Transverse colon (tissue), 4 donors: ENCODE results near the gene ZNF319. TPM values are rescaled to one million over a fixed set of nuclear protein-coding genes. Genes with fewer than 3 reads are reported as not detected.

Experiments
- DNase-seq: peaks from one replicate; pipeline ENCODE4 v3.0.0-alpha.2; 2019
- H3K27ac ChIP-seq, 4 donors: fragments of 200-600 bp; sonication (generic); 2 replicates each; pipeline ENCODE4 v1.5.1; 2016 to 2018; ENCODE audit warnings: inconsistent platforms in 4 of 4
- H3K27me3 ChIP-seq: fragments of 200-600 bp; sonication (generic); 2 replicates; pipeline ENCODE4 v1.5.1; 2017; ENCODE audit warnings: inconsistent platforms
- H3K36me3 ChIP-seq, 4 donors: fragments of 200-600 bp; sonication (generic); 2 replicates each; pipeline ENCODE4 v1.5.1; 2017 to 2019; ENCODE audit warnings: inconsistent platforms in 4 of 4
- H3K4me1 ChIP-seq, 4 donors: fragments of 200-600 bp; sonication (generic); 2 replicates each; pipeline ENCODE4 v1.5.1; 2017 to 2020; ENCODE audit warnings: inconsistent platforms in 4 of 4
- H3K4me3 ChIP-seq, 4 donors: fragments of 200-600 bp; sonication (generic); 1 replicate in 1 of 4; 2 replicates in 3 of 4; pipeline versions ENCODE4 v1.5.1 to v1.6.1; 2017 to 2019; ENCODE audit warnings: inconsistent platforms in 4 of 4
- H3K9me3 ChIP-seq, 2 donors: fragments of 200-600 bp; sonication (generic); 2 replicates each; pipeline ENCODE4 v1.5.1; 2017 to 2019; ENCODE audit warnings: inconsistent platforms in 2 of 2
- EP300 ChIP-seq: sonication (generic); formaldehyde crosslinking; IDR thresholded peaks from one replicate; pipeline ENCODE4 v1.6.1; 2017; ENCODE audit warnings: antibody characterized with exemption, low read depth
- POLR2A ChIP-seq: fragments of 450-650 bp; IDR thresholded peaks from one replicate; pipeline ENCODE4 v1.6.1; 2016; ENCODE audit warnings: antibody characterized with exemption, mild to moderate bottlenecking, moderate library complexity
- POLR2AphosphoS5 ChIP-seq, 3 donors: sonication (generic); formaldehyde crosslinking; IDR thresholded peaks; one replicate each; pipeline ENCODE4 v1.6.1; 2016; ENCODE audit warnings: antibody characterized with exemption in 3 of 3
- WGBS, 2 donors: methylation state at CpG; one replicate each; pipeline ENCODE4 v1.1.5; 2018; ENCODE audit warnings: low coverage in 1 of 2; 5-methylcytosine and 5-hydroxymethylcytosine counted together
- in situ Hi-C, 4 donors: fragments of 200-750 bp; cut with MboI; loops; one replicate each; pipeline versions ENCODE4 v1.15.0 to v1.15.1; 2017; ENCODE audit warnings: low sequenced_read_pairs in 3 of 4, low pct_ligation_motif_present in 1 of 4, low pct_unique_long_range_greater_than_20kb in 1 of 4
- intact Hi-C: fragments of 100-400 bp; cut with DNase I; formaldehyde crosslinking; loops from one replicate; pipeline ENCODE4 v1.15.1; 2023; ENCODE audit warnings: low total_unique reads
- total RNA-seq, 4 donors: library from RNA; depleted of rRNA; stranded (reverse); fragments of >200 nt; gene quantifications; one replicate each; pipeline ENCODE4 v1.1.0, GENCODE V29; 2016
- TF ChIP-seq, protein P1 (sequence below), 5 experiments: fragments of 200-600 bp in 3 of 5; fragments of 450-650 bp in 2 of 5; sonication (generic) in 3 of 5; IDR thresholded peaks; 1 replicate in 2 of 5; 2 replicates in 3 of 5; pipeline ENCODE4 v1.5.1; 2016 to 2017; ENCODE audit warnings: antibody characterized with exemption in 5 of 5, inconsistent platforms in 3 of 5, mild to moderate bottlenecking in 2 of 5, moderate library complexity in 1 of 5

The ZNF319 gene
- total RNA-seq, 4 donors from 2014 or later = 6.4 to 11.6 (median 6.5) TPM

DNA sequence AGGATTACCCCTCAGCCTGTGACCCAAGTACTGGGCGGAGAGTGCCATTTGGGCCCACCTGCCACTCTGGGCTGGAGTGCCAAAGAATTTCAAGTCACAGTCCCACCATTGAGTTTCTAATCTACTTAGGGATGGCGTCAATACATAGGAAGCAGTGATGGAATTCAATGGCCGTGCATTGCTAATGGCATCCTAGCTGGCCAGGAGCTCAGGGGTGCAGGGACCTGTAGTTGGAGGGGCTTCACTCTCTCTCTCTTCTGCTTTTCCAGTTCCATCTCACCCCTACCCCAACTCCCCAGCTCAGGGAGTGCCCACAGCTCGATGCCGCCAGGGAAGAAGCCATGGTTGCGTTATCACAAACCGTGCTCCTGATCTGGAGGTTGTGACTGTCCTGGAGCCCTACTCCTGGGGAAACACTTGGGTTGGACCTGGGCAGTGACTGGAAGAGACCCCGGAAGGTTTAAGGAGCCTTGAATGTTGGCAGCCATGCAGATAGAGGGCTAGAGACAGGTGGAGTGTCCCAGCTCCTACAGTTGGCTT lies 27.5 kb upstream of the ZNF319 start:
- intact Hi-C loops (no loop called here), in situ Hi-C loops (loop anchor here in 1 of 4 donors (10.0 kb wide), 1 partner anchor 97 kb away; the partner anchor contains the start of gene CFAP20)
- H3K4me3 ChIP-seq = peak overlapping the region in 3 of 4 donors; percentile 71 to 95 (median 90)
- no peaks in the 10 kb centered on the region for H3K27me3 ChIP-seq
- no peak for DNase-seq
- no peaks in the 10 kb centered on the region for H3K36me3 ChIP-seq
- peaks cover 23 to 61% (median 47%) of the 10 kb centered on the region in 4 donors for H3K4me1 ChIP-seq
- H3K9me3 ChIP-seq = no peaks in the 10 kb centered on the region
- 90% methylated on average over 7 of the region's 8 CpGs; no CpG with 5 or more reads in 1 of the 2 donors for WGBS, 2 donors
- TF ChIP-seq, protein P1, sequence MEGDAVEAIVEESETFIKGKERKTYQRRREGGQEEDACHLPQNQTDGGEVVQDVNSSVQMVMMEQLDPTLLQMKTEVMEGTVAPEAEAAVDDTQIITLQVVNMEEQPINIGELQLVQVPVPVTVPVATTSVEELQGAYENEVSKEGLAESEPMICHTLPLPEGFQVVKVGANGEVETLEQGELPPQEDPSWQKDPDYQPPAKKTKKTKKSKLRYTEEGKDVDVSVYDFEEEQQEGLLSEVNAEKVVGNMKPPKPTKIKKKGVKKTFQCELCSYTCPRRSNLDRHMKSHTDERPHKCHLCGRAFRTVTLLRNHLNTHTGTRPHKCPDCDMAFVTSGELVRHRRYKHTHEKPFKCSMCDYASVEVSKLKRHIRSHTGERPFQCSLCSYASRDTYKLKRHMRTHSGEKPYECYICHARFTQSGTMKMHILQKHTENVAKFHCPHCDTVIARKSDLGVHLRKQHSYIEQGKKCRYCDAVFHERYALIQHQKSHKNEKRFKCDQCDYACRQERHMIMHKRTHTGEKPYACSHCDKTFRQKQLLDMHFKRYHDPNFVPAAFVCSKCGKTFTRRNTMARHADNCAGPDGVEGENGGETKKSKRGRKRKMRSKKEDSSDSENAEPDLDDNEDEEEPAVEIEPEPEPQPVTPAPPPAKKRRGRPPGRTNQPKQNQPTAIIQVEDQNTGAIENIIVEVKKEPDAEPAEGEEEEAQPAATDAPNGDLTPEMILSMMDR (IDR thresholded peaks at IDR 0.05) = no peak
- H3K27ac ChIP-seq = peak overlapping the region; percentile 92 to 97 (median 95)

DNA sequence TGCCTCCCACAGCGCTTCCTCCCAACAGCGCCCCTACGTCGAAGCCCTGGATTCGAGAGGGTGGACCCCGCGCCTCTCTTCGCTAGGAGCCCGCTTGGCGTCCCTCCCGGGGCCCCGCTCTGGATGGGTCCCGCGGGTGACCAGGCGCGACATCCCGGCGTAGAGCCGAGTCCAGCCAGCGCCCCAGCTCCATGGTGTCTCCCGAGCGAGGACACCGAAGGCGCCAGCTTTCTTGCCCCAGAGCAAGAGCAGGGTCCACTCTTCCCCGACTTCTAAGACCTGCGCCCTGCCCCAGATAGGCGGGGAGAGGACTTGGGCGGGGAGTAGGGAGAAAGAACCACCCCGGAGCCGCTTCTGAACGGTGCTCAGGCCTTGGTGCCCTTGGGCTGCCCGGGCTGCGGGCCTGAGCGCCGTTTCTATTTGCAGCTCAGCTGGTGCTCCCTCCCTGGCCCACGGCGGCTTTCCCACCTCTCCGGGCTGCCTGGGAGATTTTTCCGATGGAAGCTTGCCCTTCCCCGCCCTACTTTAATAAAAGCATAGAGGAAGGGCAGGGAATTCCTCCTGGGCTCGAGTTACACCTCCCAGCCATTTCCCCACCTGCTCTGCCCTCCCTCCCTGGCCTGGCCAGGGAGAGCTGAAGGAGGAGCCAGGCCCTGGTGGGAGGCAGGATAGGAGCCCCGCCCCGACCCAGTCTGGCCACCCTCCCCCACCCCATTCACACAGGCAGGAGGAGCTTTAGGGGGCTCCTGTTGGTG lies 26.9 kb upstream of the ZNF319 start:
- peak; percentile 74 for TF ChIP-seq POLR2A
- TF ChIP-seq, protein P1 (IDR thresholded peaks at IDR 0.05) = no peak
- TF ChIP-seq EP300 = no peak
- TF ChIP-seq POLR2AphosphoS5 (IDR thresholded peaks at IDR 0.05) = peak in 2 of 3 donors; percentile 67 to 75
- Histone ChIP-seq H3K27ac (peak overlapping the region; percentile 92 to 97 (median 95)), H3K9me3 (no peaks in the 10 kb centered on the region), H3K4me1 (peaks cover 29 to 67% (median 54%) of the 10 kb centered on the region in 4 donors), H3K27me3 (no peaks in the 10 kb centered on the region), H3K4me3 (peak overlapping the region; percentile 71 to 95 (median 88)), H3K36me3 (no peaks in the 10 kb centered on the region)
- 25% methylated on average over 17 of the region's 43 CpGs; no CpG with 5 or more reads in 1 of the 2 donors for WGBS, 2 donors
- intact Hi-C loops = no loop called here
- in situ Hi-C loops = loop anchor here in 1 of 4 donors (10.0 kb wide), 1 partner anchor 97 kb away; the partner anchor contains the start of gene CFAP20
- DNase-seq = peak; percentile 79

DNA sequence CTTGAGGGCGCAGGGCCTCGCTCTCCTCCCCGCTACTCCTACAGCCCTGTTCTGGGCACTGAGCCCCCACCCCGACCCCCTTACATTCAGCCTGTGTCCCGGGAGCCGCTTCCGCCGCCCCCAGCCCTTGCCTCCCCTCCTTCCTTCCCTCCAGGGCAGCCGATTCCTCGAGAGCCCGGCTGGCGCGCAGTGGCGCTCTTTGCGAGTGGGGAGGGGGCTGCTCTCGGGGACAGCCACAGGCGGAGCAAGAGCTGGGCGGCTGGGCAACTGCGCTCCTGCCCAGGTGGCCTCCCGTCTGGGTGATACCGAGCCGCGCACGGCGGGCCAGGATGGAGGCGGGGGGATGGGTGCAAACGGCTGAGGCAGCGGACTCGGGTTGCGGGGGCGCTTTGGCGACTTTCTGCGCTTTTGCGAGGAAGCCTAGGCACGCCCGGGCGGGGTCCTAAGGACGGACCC lies 26.3 kb upstream of the ZNF319 start:
- Histone ChIP-seq H3K36me3 (no peaks in the 10 kb centered on the region), H3K4me3 (peak overlapping the region; percentile 71 to 95 (median 88)), H3K27ac (peak overlapping the region; percentile 92 to 97 (median 95)), H3K9me3 (no peaks in the 10 kb centered on the region), H3K4me1 (peaks cover 35 to 72% (median 59%) of the 10 kb centered on the region in 4 donors), H3K27me3 (no peaks in the 10 kb centered on the region)
- WGBS, 2 donors = 4% methylated on average over 28 of the region's 38 CpGs; no CpG with 5 or more reads in 1 of the 2 donors
- TF ChIP-seq, protein P1 (IDR thresholded peaks at IDR 0.05) = no peak
- TF ChIP-seq POLR2AphosphoS5 (IDR thresholded peaks at IDR 0.05) (no peak), POLR2A (no peak), EP300 (no peak)
- in situ Hi-C loops = loop anchor here in 1 of 4 donors (10.0 kb wide), 1 partner anchor 98 kb away; the partner anchor contains the start of gene CFAP20
- peak; percentile 36 for DNase-seq
- intact Hi-C loops = no loop called here

DNA sequence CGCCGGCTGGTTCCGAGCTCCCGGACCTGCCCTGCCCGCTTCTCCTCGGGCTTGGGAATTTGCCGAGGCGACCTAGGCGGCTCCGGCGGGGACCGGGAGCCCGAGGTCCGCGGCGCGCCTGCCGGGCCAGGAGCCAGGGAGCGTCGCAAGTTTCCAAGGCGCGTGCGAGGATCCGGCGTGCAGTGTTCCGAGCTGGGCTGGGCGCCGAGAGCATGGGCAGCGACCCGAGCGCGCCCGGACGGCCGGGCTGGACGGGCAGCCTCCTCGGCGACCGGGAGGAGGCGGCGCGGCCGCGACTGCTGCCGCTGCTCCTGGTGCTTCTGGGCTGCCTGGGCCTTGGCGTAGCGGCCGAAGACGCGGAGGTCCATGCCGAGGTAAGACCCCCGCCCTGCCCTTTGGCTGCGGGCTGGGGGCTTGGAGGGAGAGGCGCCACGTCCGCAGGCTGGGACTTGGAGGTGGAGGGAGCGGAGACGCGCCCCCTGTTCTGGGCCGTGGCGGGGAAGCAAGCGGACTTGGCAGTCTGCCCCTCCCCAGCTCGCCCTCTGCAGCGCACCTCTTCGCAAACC lies 25.8 kb upstream of the ZNF319 start:
- WGBS, 2 donors = 1% methylated on average over 43 of the region's 65 CpGs; no CpG with 5 or more reads in 1 of the 2 donors
- intact Hi-C loops = no loop called here
- peak overlapping the region; percentile 71 to 95 (median 88) for H3K4me3 ChIP-seq
- H3K4me1 ChIP-seq = peaks cover 35 to 70% (median 59%) of the 10 kb centered on the region in 4 donors
- in situ Hi-C loops = loop anchor here in 1 of 4 donors (10.0 kb wide), 1 partner anchor 99 kb away; the partner anchor contains the start of gene CFAP20
- no peak for TF ChIP-seq POLR2AphosphoS5 (IDR thresholded peaks at IDR 0.05)
- TF ChIP-seq, protein P1 (IDR thresholded peaks at IDR 0.05) = no peak
- no peak for TF ChIP-seq POLR2A
- TF ChIP-seq EP300 = no peak
- H3K36me3 ChIP-seq = no peaks in the 10 kb centered on the region
- peak; percentile 52 for DNase-seq
- H3K27me3 ChIP-seq = no peaks in the 10 kb centered on the region
- peak overlapping the region; percentile 92 to 97 (median 95) for H3K27ac ChIP-seq
- H3K9me3 ChIP-seq = no peaks in the 10 kb centered on the region
